Neural cell (in vitro differentiated cells): Measurements from ENCODE around the gene GNRH2. TPM values are rescaled to one million over a fixed set of nuclear protein-coding genes. Genes with fewer than 3 reads are reported as not detected.

Source experiments
- H2AFZ ChIP-seq: fragments of 200-600, 300-800 bp; sonication (generic), shearing (Covaris generic); 2 replicates; pipeline ENCODE4 v1.6.0; 2014; ENCODE audit warnings: low read depth, mild to moderate bottlenecking, antibody characterized with exemption, low read length, moderate library complexity
- H3F3A ChIP-seq: fragments of 200-600 bp; shearing (Covaris generic); 2 replicates; pipeline ENCODE4 v1.6.1; 2016; ENCODE audit warnings: mild to moderate bottlenecking, moderate library complexity, mixed read lengths, antibody characterized with exemption, low read length; ENCODE audit not compliant: insufficient read depth, poor library complexity, severe bottlenecking
- H3K27ac ChIP-seq: fragments of 200-600, 300-800 bp; sonication (generic), shearing (Covaris generic); 2 replicates; pipeline ENCODE4 v1.5.1; 2014; ENCODE audit warnings: mild to moderate bottlenecking, low read length, moderate library complexity
- H3K27me3 ChIP-seq: fragments of 300-800, 200-600 bp; sonication (generic), shearing (Covaris generic); 2 replicates; pipeline ENCODE4 v1.6.0; 2014; ENCODE audit warnings: mild to moderate bottlenecking, low read depth, low read length, moderate library complexity; ENCODE audit not compliant: insufficient read depth
- H3K36me3 ChIP-seq: fragments of 300-800, 200-600 bp; sonication (generic), shearing (Covaris generic); 2 replicates; pipeline ENCODE4 v1.5.1; 2014; ENCODE audit warnings: mild to moderate bottlenecking, antibody characterized with exemption, low read length, moderate library complexity; ENCODE audit not compliant: insufficient read depth
- H3K4me2 ChIP-seq: fragments of 300-800, 200-600 bp; sonication (generic), shearing (Covaris generic); 2 replicates; pipeline ENCODE4 v1.6.0; 2014; ENCODE audit warnings: mild to moderate bottlenecking, low read length
- H3K4me3 ChIP-seq: fragments of 300-800, 200-600 bp; sonication (generic), shearing (Covaris generic); 2 replicates; pipeline ENCODE4 v1.5.1; 2014; ENCODE audit warnings: mild to moderate bottlenecking, low read length, moderate library complexity
- H3K79me2 ChIP-seq: fragments of 200-600 bp; shearing (Covaris generic); replicated peaks from 2 replicates; pipeline ENCODE4 v1.6.0; 2014; ENCODE audit warnings: mild to moderate bottlenecking, low read length, moderate library complexity; ENCODE audit not compliant: insufficient read depth
- H3K9ac ChIP-seq: fragments of 300-800, 200-600 bp; sonication (generic), shearing (Covaris generic); 2 replicates; pipeline ENCODE4 v1.6.1; 2016; ENCODE audit warnings: mild to moderate bottlenecking, low read length, mixed read lengths
- H3K9me2 ChIP-seq: fragments of 200-600 bp; shearing (Covaris generic); 2 replicates; pipeline ENCODE4 v1.6.1; 2016; ENCODE audit warnings: mild to moderate bottlenecking, low read length, mixed read lengths; ENCODE audit not compliant: insufficient read depth
- H3K9me3 ChIP-seq: fragments of 200-600, 300-800 bp; sonication (generic), shearing (Covaris generic); 2 replicates; pipeline ENCODE4 v1.6.1; 2016; ENCODE audit warnings: mild to moderate bottlenecking, mixed run types, low read length, moderate library complexity, mixed read lengths
- H4K20me1 ChIP-seq: fragments of 200-600 bp; shearing (Covaris generic); 2 replicates; pipeline ENCODE4 v1.6.1; 2016; ENCODE audit warnings: mild to moderate bottlenecking, mixed run types; ENCODE audit not compliant: insufficient read depth
- EP300 ChIP-seq: fragments of 450-650 bp; conservative IDR thresholded peaks from 2 replicates; pipeline ENCODE4 v1.6.1; 2014; ENCODE audit warnings: antibody characterized with exemption, mild to moderate bottlenecking, moderate library complexity; ENCODE audit not compliant: poor library complexity, severe bottlenecking
- EZH2 ChIP-seq: fragments of 200-600, 300-800 bp; shearing (Covaris generic), sonication (generic); IDR thresholded peaks from 2 replicates; pipeline ENCODE4 v1.6.1; 2014; ENCODE audit warnings: antibody characterized with exemption, low read length, borderline replicate concordance, mild to moderate bottlenecking; ENCODE audit not compliant: insufficient read depth, poor library complexity, severe bottlenecking
- MXI1 ChIP-seq: fragments of 450-650 bp; conservative IDR thresholded peaks from 2 replicates; pipeline ENCODE4 v1.6.1; 2014; ENCODE audit warnings: antibody characterized with exemption, mild to moderate bottlenecking; ENCODE audit not compliant: poor library complexity, severe bottlenecking
- POLR2AphosphoS5 ChIP-seq: IDR thresholded peaks from 2 replicates; pipeline ENCODE4 v1.6.1; 2012
- RAD21 ChIP-seq: fragments of 450-650 bp; conservative IDR thresholded peaks from 2 replicates; pipeline ENCODE4 v1.6.1; 2014; ENCODE audit warnings: antibody characterized with exemption, mild to moderate bottlenecking, moderate library complexity
- REST ChIP-seq: IDR thresholded peaks from 2 replicates; pipeline ENCODE4 v1.6.1; 2012; ENCODE audit warnings: borderline replicate concordance
- SMC3 ChIP-seq: fragments of 450-650 bp; conservative IDR thresholded peaks from 2 replicates; pipeline ENCODE4 v1.6.1; 2014; ENCODE audit warnings: antibody characterized with exemption, mild to moderate bottlenecking, moderate library complexity; ENCODE audit not compliant: poor library complexity
- TAF1 ChIP-seq: IDR thresholded peaks from 2 replicates; pipeline ENCODE4 v1.6.1; 2012; ENCODE audit warnings: low read depth
- polyA plus RNA-seq: library from polyadenylated mRNA; depleted of rRNA; stranded (reverse); fragments of >200 nt; gene quantifications from 2 replicates; pipeline ENCODE4 v1.2.3, GENCODE V29; 2014
- TF ChIP-seq, protein P1 (sequence below): fragments of 450-650 bp; IDR thresholded peaks from 2 replicates; pipeline ENCODE4 v1.5.1; 2014; ENCODE audit warnings: antibody characterized with exemption, mild to moderate bottlenecking, moderate library complexity; ENCODE audit not compliant: poor library complexity, severe bottlenecking

Gene GNRH2
- polyA plus RNA-seq, 1 donor from 2014 or later: 1.9 TPM

DNA sequence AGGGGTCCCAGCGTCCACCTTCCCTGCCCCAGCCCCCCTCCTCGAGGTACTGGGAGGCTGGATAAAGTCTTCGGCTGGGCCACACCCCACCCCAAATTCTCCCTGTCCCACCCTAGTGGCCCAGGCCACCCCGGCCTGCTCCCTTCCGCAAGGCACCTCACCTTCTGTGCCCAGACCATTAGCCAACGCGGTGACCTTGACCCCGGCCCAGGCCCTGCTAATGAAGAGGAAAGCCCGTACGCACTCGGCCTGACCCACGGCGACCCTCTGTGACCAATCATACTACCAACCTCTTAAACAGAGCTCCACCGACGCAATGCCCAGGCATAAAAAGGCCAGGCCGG lies 27.8 kb downstream of the GNRH2 start:
- H3K4me2 ChIP-seq: no peak overlapping the region
- H3K79me2 ChIP-seq: no peaks in the 10 kb centered on the region
- peaks cover 24% of the 10 kb centered on the region for H3K27me3 ChIP-seq
- no peak overlapping the region for H3K27ac ChIP-seq
- H3K9me3 ChIP-seq: no peaks in the 10 kb centered on the region
- no peaks in the 10 kb centered on the region for H3K36me3 ChIP-seq
- TF ChIP-seq EZH2: no peak
- no peak for TF ChIP-seq REST
- TF ChIP-seq POLR2AphosphoS5: no peak
- TF ChIP-seq RAD21: no peak
- TF ChIP-seq TAF1: no peak
- TF ChIP-seq SMC3: no peak
- TF ChIP-seq EP300: no peak
- TF ChIP-seq MXI1: no peak
- TF ChIP-seq, protein P1, sequence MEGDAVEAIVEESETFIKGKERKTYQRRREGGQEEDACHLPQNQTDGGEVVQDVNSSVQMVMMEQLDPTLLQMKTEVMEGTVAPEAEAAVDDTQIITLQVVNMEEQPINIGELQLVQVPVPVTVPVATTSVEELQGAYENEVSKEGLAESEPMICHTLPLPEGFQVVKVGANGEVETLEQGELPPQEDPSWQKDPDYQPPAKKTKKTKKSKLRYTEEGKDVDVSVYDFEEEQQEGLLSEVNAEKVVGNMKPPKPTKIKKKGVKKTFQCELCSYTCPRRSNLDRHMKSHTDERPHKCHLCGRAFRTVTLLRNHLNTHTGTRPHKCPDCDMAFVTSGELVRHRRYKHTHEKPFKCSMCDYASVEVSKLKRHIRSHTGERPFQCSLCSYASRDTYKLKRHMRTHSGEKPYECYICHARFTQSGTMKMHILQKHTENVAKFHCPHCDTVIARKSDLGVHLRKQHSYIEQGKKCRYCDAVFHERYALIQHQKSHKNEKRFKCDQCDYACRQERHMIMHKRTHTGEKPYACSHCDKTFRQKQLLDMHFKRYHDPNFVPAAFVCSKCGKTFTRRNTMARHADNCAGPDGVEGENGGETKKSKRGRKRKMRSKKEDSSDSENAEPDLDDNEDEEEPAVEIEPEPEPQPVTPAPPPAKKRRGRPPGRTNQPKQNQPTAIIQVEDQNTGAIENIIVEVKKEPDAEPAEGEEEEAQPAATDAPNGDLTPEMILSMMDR: no peak
- no peaks in the 10 kb centered on the region for H3K9me2 ChIP-seq
- no peak overlapping the region for H2AFZ ChIP-seq
- no peaks in the 10 kb centered on the region for H3F3A ChIP-seq
- H4K20me1 ChIP-seq: no peaks in the 10 kb centered on the region
- no peak overlapping the region for H3K9ac ChIP-seq
- no peak overlapping the region for H3K4me3 ChIP-seq

DNA sequence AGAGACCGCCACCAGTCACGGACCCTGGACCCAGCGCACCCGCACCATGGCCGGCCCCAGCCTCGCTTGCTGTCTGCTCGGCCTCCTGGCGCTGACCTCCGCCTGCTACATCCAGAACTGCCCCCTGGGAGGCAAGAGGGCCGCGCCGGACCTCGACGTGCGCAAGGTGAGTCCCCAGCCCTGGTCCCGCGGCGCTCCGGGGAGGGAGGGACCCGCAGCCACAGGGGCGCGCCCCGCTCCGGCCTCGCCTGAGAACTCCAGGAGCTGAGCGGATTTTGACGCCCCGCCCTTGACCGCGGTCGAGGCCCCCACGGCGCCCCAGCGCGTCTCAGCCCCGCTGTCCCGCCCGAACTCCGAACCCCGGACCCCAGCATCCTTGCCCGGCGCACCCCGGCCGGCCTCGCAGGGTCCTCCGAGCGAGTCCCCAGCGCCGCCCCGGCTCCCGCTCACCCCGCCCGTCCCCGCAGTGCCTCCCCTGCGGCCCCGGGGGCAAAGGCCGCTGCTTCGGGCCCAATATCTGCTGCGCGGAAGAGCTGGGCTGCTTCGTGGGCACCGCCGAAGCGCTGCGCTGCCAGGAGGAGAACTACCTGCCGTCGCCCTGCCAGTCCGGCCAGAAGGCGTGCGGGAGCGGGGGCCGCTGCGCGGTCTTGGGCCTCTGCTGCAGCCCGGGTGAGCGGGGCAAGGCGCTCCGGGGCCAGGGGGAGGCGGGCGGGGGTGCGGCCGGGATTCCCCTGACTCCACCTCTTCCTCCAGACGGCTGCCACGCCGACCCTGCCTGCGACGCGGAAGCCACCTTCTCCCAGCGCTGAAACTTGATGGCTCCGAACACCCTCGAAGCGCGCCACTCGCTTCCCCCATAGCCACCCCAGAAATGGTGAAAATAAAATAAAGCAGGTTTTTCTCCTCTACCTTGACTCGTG lies 28.4 kb downstream of the GNRH2 start, which contains the start of gene OXT:
Gene OXT (plus strand): TSS at position 11 of the 920 bp plus-strand sequence. CDS start 36 bp downstream, at position 47.
- no peaks in the 10 kb centered on the region for H3K9me2 ChIP-seq
- H3K4me3 ChIP-seq: no peak within 1 kb of the TSS
- H3K27me3 ChIP-seq: peaks cover 24% of the 10 kb centered on the region
- H3K79me2 ChIP-seq: no peaks in the 10 kb centered on the region
- no peaks in the 10 kb centered on the region for H3K9me3 ChIP-seq
- no peak within 1 kb of the TSS for H2AFZ ChIP-seq
- TF ChIP-seq, protein P1: no peak
- TF ChIP-seq POLR2AphosphoS5 (no peak), REST (no peak), RAD21 (no peak), MXI1 (no peak), EZH2 (no peak), EP300 (no peak), SMC3 (no peak), TAF1 (no peak)
- no peak within 1 kb of the TSS for H3K9ac ChIP-seq
- no peaks in the 10 kb centered on the region for H4K20me1 ChIP-seq
- no peaks in the 10 kb centered on the region for H3K36me3 ChIP-seq
- H3F3A ChIP-seq: no peaks in the 10 kb centered on the region
- no peak within 1 kb of the TSS for H3K4me2 ChIP-seq
- H3K27ac ChIP-seq: no peak within 1 kb of the TSS
